Left renal pelvis (tissue), 4 donors: ENCODE results near the gene FAM118B. TPM values are rescaled to one million over a fixed set of nuclear protein-coding genes. Genes with fewer than 3 reads are reported as not detected.
"Not testable (repeated sequence)": the region's sequence is repeated elsewhere in the genome, so short reads cannot be mapped to it uniquely, and the experiment has no call there.

Experiments
- DNase-seq, 4 donors: peaks; one replicate each; pipeline ENCODE4 v3.0.0-alpha.2; 2013; ENCODE audit warnings: low read depth in 4 of 4, low spot score in 3 of 4
- polyA plus RNA-seq, 4 donors: library from polyadenylated mRNA; unstranded; fragments of 120-200 nt; gene quantifications; one replicate each; pipeline ENCODE4 v1.2.1, GENCODE V29; 2013; ENCODE audit not compliant: insufficient read length in 4 of 4

FAM118B gene
- polyA plus RNA-seq, 4 donors, result 28.6 to 33.4 (median 30.1) TPM

DNA sequence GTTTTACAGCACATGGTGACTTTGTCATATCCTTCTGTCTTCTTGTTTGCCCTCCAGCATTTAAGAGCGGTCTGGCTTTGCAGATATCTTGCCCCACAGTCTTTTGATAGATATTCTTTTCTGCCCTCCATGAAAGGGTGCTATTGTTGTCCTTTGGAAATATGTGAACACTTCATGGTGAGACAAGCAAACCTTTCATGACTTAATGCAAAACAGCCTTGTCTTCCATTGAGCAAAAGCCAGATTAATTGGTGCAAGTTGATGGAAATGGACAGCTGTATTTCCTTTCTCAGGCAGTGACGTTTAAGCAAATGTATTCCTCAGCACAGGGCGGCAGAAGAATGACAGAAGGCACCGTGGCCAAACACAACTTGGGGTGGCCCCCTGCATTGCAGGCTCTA is 96.7 kb downstream of the FAM118B start:
- DNase-seq, result no peak

DNA sequence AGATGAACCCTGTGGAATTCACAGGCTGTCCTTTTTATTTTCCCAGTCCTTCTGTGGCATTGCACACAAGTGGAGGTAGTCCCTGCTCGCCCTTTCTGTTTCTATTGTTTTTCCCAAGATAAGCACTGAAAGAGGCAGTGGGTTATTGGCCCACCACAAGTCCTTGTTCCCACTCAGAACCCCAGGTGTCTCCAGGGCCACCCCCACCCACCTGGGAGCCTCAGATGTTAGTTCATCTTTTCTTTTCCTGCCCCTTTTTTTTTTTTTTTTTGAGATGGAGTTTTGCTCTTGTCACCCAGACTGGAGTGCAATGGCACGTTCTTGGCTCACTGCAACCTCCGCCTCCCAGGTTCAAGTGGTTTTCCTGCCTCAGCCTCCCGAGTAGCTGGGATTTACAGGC is 97.2 kb downstream of the FAM118B start:
- DNase-seq, result not testable (repeated sequence)

DNA sequence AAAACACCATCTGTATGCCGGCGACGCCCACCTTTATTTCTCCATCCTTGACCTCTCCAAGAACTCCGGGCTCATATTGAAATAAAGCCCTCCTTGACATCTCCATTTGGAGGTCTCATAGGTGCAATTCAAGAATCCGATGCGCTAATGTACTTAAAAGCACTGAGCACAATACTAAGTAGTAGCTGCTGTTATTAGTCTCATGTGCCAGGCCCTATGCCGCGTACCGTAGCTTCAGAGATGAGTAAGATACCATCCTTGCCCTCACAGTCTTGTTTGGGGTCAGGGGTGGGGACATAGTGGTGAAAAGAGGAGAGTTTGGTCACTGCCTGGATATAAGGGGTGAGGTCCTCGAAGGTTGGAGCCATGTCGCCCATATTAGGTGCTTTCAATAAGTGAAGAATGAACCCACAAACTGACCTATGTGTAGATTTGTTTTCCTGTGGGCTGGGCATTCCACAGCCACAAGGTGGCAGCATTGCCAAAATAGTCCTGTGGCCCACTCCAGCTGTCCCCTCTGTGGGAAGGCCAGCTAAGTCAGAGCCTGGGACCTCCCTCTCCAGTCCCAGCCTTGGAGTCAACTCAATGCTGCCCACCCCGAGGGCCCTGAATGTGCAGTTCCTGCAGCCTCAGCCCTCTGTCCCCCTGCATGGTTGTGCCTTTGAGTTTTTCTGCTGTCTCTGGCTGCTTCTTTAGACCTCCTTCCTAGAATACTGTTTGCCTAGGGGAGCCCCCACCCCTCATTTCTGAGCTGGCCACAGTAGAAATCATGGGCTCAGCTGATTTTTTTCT is 98.8 kb downstream of the FAM118B start:
- peak in 1 of 4 donors; percentile 51 for DNase-seq

DNA sequence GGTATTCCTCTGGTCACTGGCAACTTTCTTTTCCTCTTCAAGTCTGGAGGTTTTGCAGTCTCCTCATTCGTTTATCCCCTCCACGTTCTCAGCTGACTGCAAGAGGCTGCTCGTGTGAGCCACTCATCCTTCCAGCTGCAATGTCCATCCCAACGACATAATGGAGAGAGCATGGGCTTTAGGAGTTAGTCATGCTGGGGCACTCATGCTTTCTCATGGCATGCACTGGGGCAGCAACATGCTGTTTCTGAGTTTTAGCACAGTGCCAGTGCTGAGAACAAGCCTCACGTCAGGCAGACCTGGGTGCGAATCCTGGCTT is 99.4 kb downstream of the FAM118B start:
- DNase-seq, result no peak

DNA sequence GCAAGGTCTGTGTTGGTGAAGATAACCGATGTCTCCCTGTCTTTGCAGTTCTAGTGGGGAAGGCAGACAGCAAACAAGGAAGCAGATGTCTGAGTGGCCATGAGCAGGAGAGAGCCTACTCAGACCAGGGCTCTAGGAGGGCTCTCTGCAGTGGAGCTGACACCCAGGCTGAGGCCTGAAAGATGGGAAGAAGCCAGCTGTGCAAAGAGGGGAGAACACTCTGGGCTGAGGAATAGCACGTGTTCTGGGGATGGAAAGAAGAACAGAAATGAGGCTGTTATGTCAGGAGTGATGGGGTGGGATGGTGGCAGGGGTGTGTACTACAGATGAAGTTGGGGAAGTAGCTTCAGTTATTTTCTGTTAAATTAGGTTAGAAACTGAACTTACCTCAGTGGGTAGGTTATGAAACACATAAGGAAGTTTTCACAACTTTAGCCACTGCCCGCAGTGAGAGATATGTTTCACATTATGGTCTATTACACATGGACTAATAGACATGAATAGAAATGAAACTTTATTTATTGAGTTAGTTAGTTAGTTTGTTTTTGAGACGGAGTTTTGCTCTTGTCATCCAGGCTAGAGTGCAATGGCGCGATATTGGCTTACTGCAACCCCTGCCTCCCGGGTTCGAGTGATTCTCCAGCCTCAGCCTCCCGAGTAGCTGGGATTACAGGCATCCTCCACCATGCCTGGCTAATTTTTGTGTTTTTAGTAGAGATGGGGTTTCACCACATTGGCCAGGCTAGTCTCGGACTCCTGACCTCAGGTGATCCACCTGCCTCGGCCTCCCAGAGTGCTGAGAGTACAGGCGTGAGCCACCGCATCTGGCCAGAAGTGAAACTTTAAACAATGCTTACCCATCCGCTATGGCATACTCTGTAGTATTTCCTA is 100.1 kb downstream of the FAM118B start:
- DNase-seq, result no peak

Other genes starting within 250 kb of the FAM118B start
- gene CDON, start 148.9 kb upstream of the FAM118B start, polyA plus RNA-seq, result 100 to 1,000 TPM in 1 of 4 donors, 10 to 100 TPM in 3; 24.6 to 136 (median 28.3) TPM
- 10 to 100 TPM; 29.1 to 38.6 (median 30.4) TPM for gene RPUSD4, start 132 bp upstream of the FAM118B start, polyA plus RNA-seq
- gene SRPRA, start 57.1 kb downstream of the FAM118B start, polyA plus RNA-seq, result 10 to 100 TPM; 80.2 to 97.6 (median 83.9) TPM
- 10 to 100 TPM; 24.1 to 62.3 (median 32.9) TPM for gene FOXRED1, start 57.4 kb downstream of the FAM118B start, polyA plus RNA-seq
- gene TIRAP, start 71.3 kb downstream of the FAM118B start, polyA plus RNA-seq, result 10 to 100 TPM in 3 of 4 donors, 1 to 10 TPM in 1; 9.4 to 16.8 (median 11.2) TPM
- gene DCPS, start 92.3 kb downstream of the FAM118B start, polyA plus RNA-seq, result 10 to 100 TPM; 10.5 to 16.3 (median 15.0) TPM
- 10 to 100 TPM; 17.0 to 33.6 (median 19.9) TPM for gene ST3GAL4, start 143.9 kb downstream of the FAM118B start, polyA plus RNA-seq